NCI-H187 (cell line): ENCODE results near the gene GLYATL3.

Experiments
- DNase-seq, 2 experiments: peaks; one replicate each; lab custom pipeline; 2025; lab: John Stamatoyannopoulos, UW

The GLYATL3 gene

GRCh38 chr6:49548613-49549304 is 49.0 kb downstream of the GLYATL3 start:
- no peak for DNase-seq

- DNase-seq: no peak
Observed at GRCh38 chr6:49549691-49550491, 50.2 kb downstream of the GLYATL3 start.

DNA sequence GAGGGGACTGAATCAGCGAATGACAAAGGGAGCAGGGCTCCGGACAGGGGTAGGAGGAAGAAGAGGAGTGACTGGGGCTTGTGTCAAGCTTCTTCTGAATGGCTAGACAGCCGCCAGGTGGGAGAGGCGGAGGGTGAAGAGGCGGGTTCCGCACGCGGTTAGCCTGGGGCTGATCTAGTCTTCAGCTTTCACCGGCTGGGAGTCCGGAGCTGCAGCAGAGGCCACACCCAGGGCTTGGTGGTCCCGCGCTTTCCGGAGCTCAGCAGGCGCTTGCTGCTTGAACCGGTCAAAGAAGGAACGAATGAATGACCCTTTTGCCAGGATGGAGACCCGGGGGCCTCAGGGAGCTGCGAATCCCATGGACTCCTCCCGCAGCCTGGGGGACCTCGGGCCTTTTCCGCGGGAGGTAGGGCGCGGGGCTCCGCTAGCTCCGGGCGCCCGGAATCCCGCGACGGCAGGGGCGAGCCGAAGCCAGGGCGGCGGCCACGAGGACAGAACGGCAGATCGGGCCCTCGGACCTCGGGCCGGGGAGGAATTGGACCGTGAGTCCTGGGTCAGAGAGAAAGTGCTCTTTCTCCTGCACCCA is 50.9 kb downstream of the GLYATL3 start, which contains the start of gene C6orf141:
C6orf141 (plus strand) TSS at position 177 of the 586 bp plus-strand sequence; CDS start at position 302, 125 bp downstream.
- DNase-seq: no peak

DNA sequence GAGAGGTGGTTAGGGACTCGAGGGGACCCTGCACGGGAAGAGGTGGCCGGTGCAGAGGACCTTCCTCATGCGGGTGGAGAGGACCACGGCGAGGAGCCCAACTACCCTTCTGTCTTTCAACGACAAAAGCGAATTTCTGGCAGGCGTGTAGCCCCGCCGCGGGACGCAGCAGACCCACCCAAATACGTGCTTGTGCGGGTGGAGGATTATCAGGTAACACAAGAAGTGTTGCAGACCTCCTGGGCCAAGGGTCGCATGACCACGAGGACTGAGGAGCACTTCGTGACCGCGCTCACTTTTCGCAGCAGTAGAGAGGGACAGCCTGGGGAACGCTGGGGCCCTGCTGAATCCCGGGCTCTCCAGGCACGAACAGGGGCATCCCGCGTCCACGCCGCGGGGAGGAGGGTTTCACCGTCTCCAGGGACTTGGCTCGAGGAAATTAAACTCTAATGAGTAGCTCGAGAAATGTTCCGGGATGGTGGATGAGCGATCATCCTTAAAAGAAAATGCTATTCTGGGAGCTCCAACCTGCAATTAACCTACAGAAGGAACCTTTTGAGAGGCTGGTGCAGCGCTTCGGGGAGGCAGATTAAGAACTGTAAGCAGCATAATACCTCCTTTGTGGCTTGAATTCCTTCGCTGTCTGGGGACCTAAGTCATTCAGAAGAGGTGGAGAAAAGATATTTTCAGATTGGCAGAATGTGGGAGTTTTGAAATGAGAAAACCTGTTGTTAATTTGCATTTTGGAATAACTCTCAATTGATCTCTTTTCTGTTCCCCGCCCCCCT is 51.5 kb downstream of the GLYATL3 start:
- no peak for DNase-seq

- no peak for DNase-seq
Observed at GRCh38 chr6:49551866-49552129, 52.1 kb downstream of the GLYATL3 start.

- DNase-seq: no peak
Observed at GRCh38 chr6:49552596-49552995, 52.9 kb downstream of the GLYATL3 start.

- DNase-seq: no peak
Observed at GRCh38 chr6:49553384-49553783, 53.7 kb downstream of the GLYATL3 start.

- DNase-seq: no peak
Observed at GRCh38 chr6:49555951-49556350, 56.2 kb downstream of the GLYATL3 start.

DNA sequence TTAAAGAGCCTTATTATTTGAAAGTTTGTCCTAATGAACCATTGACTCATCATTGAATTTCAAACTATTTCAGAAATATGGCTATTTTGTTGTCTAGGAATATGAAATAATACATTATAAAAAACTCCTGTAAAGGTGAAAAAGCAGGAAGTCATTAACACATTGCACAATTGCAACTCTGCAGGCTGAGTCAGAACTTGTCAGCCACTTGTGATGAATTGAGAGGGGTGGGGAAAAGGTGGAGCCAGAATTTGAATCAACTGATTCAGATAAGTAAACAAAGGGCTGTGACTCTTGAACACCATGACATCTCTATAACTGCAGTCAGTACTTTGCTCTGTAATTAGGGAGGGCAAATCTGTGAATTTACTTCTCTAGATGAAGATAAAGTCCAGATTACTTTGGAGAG is 56.7 kb downstream of the GLYATL3 start:
- no peak for DNase-seq

DNA sequence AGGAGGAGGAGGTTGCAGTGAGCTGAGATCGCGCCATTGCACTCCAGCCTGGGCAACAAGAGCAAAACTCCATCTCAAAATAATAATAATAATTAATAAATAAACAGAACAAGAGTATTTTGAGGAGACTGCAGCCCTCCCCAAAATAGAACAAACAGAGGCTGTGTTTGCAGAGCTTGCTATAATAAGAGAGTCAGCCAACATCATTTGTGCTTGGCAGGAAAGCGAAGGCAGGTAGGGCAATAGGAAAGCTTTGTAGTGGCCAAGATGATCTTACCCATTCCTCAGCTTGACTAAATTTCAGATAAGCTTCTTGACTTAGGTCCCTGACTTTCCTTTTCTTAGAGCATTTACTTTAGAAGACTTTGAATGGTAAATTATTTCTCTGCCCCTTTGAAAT is 57.5 kb downstream of the GLYATL3 start:
- DNase-seq: no peak

DNA sequence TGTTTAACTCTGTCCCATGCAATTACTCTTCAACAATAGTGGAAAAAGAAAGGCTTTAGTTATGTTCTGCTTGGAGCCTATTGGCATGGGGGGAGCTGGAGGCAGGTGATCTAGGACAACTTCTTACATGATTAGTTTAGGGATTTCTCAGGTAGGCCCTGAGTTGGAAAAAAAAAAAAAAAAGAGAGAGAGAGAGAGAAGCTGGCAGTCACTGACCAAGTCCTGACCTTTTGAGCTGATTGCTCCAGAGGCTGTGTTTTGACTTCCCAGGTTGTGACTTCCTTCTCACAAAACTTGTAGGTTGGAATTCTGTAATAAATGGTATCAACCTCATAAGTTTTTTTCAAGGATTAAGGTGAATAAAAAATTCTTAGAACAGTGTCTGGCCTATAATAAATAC is 58.5 kb downstream of the GLYATL3 start:
- DNase-seq: no peak

GRCh38 chr6:49563006-49563886 is 63.5 kb downstream of the GLYATL3 start:
- no peak for DNase-seq

GRCh38 chr6:49564552-49564951 is 64.8 kb downstream of the GLYATL3 start:
- no peak for DNase-seq

DNA sequence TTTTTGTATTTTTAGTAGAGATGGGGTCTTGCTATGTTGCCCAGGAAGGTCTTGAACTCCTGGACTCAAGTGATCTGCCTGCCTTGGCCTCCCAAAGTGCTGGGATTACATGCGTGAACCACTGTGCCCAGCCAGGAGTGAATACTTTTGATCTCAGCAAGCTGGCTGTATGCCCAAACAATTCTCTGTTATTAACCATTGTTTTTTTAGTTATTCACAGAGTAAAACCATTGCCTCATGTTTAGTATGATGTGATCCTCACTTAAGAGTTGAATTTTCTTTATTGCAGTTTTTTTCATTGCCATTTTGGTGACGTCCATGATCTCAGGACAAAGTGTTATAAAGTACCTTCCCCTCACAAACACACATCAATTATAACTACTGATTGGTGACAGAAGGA is 65.5 kb downstream of the GLYATL3 start:
- DNase-seq: no peak

DNA sequence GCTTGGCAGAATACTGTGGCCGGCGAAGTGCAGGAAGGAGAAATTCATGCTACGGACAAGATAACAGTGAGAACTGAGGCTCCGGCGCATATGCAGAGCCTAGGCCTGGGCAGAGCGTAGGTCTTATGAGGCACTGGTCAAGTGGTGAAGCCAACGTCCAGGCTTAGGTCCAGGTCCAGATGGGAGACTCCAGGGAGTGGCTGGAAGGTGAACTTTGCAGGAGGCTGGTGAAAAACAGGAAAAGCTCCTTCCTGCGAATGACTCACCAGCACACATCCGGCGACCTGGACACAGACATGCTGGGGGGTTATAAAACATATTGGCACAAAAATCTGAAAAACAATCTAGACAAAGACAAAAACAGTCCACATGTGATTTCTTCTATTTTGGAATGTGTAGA is 66.1 kb downstream of the GLYATL3 start:
- no peak for DNase-seq

DNA sequence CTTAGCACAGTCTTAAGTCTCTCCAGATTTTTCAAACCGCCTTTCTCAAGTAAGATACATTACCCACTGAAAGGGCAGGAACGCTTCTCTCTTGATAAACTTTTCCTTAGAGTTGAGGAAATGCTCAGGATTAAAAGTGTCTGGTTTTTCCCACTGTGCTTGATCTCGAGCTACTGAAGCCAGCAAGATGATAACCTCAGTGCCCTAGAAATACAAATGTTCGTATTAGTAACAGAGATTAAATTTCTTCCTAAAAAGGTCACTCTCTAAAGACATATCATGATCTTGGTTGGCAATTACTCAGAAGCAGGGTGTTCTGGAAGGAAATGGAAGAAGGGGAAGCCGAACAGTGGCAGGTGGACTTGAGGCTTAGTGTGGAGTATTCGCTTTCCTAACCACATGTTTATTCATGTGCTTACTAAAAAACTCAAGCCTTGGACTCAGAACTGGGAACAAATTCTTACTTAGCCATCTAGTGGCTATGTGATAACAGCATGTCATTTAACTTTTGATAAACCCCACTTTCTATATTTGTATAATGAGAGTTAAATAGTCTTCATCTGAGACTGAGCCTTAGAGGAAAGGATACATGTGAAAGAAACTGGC is 70.9 kb downstream of the GLYATL3 start:
- no peak for DNase-seq

- DNase-seq: no peak
Observed at GRCh38 chr6:49576618-49577017, 76.9 kb downstream of the GLYATL3 start.
